Left cardiac atrium (tissue), 4 donors: ENCODE data around the gene LSM14B. TPM values are rescaled to one million over a fixed set of nuclear protein-coding genes. Genes with fewer than 3 reads are reported as not detected.
A peak's percentile ranks its signal among the peaks of the same experiment; 100 is the strongest.
"Not testable (repeated sequence)": the region's sequence is repeated elsewhere in the genome, so short reads cannot be mapped to it uniquely, and the experiment has no call there.

Source experiments
- ATAC-seq, 2 donors: fragments of 200-7000 bp; cut with Tn5 transposase; one replicate each; pipeline ENCODE4 v1.9.1; 2020; ENCODE audit warnings: mild to moderate bottlenecking in 2 of 2, moderate library complexity in 2 of 2
- DNase-seq: peaks from one replicate; pipeline ENCODE4 v3.0.0-alpha.2; 2020
- intact Hi-C, 2 donors: fragments of 100-400 bp; cut with DNase I; formaldehyde crosslinking; loops; one replicate each; pipeline versions ENCODE4 v1.14.1 to v1.15.1; 2022 to 2023
- total RNA-seq, 2 donors: library from RNA; stranded (reverse); fragmentation: NEBNext Ultra II Directional; extraction: Animal tissue kit (Norgen Biotek cat#: 25700); gene quantifications; one replicate each; pipeline ENCODE4 v1.2.1, GENCODE V29; 2021
- donor health status: DM: no; HTN: yes; CAD: no.
- donor health status: DM: no; HTN: yes; CAD: no; lungs with severe emphysema.
- donor health status: DM: yes; HTN: yes; CAD: no.
- donor health status: Dilated cardiomyopathy.

Gene LSM14B
- total RNA-seq, 2 donors from 2014 or later, result 36.8 to 38.1 TPM

GRCh38 chr20:62141397-62142251 lies 19.3 kb downstream of the LSM14B start:
- intact Hi-C loops, result no loop called here
- peak in 1 of 2 donors; percentile 1 for ATAC-seq
- no peak for DNase-seq

GRCh38 chr20:62142252-62143080 lies 20.2 kb downstream of the LSM14B start:
- ATAC-seq (peak; percentile 10 to 16), DNase-seq (no peak)
- intact Hi-C loops, result no loop called here

- ATAC-seq (peak; percentile 90 to 94), DNase-seq (peak; percentile 89)
- intact Hi-C loops, result no loop called here
These were observed 21.0 kb downstream of the LSM14B start, which contains the start of the genes PSMA7 and SS18L1 for GRCh38 chr20:62143081-62143956. Gene PSMA7 (minus strand): TSS chr20:62143394. CDS start chr20:62143303, 91 bp downstream. Gene SS18L1 (plus strand): TSS chr20:62143769. CDS start chr20:62143821, 52 bp downstream.

- intact Hi-C loops, result no loop called here
- ATAC-seq (peak; percentile 39 to 40), DNase-seq (peak; percentile 73)
These were observed 21.9 kb downstream of the LSM14B start for GRCh38 chr20:62143957-62144825.

GRCh38 chr20:62145688-62146018 lies 23.4 kb downstream of the LSM14B start:
- no peak for DNase-seq
- intact Hi-C loops, result no loop called here
- no peak for ATAC-seq

GRCh38 chr20:62146019-62146755 lies 23.9 kb downstream of the LSM14B start:
- DNase-seq (no peak), ATAC-seq (no peak)
- intact Hi-C loops, result no loop called here

- no peak for DNase-seq
- ATAC-seq, result no peak
- intact Hi-C loops, result no loop called here
These were observed 24.9 kb downstream of the LSM14B start for GRCh38 chr20:62147125-62147524.

GRCh38 chr20:62147528-62147927 lies 25.3 kb downstream of the LSM14B start:
- no peak for DNase-seq
- intact Hi-C loops, result no loop called here
- no peak for ATAC-seq

- ATAC-seq, DNase-seq, intact Hi-C loops: not testable (repeated sequence)
These were observed 26.1 kb downstream of the LSM14B start for GRCh38 chr20:62148383-62148782.

GRCh38 chr20:62148908-62149314 lies 26.6 kb downstream of the LSM14B start:
- intact Hi-C loops, result no loop called here
- no peak for ATAC-seq
- DNase-seq, result no peak

- ATAC-seq (no peak), DNase-seq (no peak)
- intact Hi-C loops, result no loop called here
These were observed 27.4 kb downstream of the LSM14B start for GRCh38 chr20:62149532-62150309.

GRCh38 chr20:62150310-62150575 lies 28.0 kb downstream of the LSM14B start:
- ATAC-seq (no peak), DNase-seq (no peak)
- intact Hi-C loops, result no loop called here

- no peak for ATAC-seq
- DNase-seq, result no peak
- intact Hi-C loops, result no loop called here
These were observed 28.9 kb downstream of the LSM14B start for GRCh38 chr20:62151225-62151624.

- intact Hi-C loops, result no loop called here
- no peak for DNase-seq
- no peak for ATAC-seq
These were observed 29.6 kb downstream of the LSM14B start for GRCh38 chr20:62151835-62152364.

GRCh38 chr20:62155428-62156253 lies 33.4 kb downstream of the LSM14B start:
- no peak for ATAC-seq
- intact Hi-C loops, result no loop called here
- no peak for DNase-seq

- intact Hi-C loops, result no loop called here
- DNase-seq, result no peak
These were observed 33.9 kb downstream of the LSM14B start for GRCh38 chr20:62156254-62156556.

More at GRCh38 chr20:62156254-62156556, 33.9 kb downstream of the LSM14B start:
- no peak for ATAC-seq
